Skeletal muscle cell (primary cell): ENCODE measurements around the gene NR1H3.
"Not testable (repeated sequence)": the region's sequence is repeated elsewhere in the genome, so short reads cannot be mapped to it uniquely, and the experiment has no call there.

Experiments
- DNase-seq: peaks from one replicate; pipeline ENCODE4 v3.0.0-alpha.2; 2010; ENCODE audit warnings: low read depth
- H3K4me3 ChIP-seq: 2 replicates; pipeline ENCODE4 v1.5.1; 2011; ENCODE audit warnings: low read depth, mild to moderate bottlenecking, control low read depth, low read length, moderate library complexity

NR1H3 gene

GRCh38 chr11:47257517-47258316 lies at the start of gene NR1H3:
TSS of gene NR1H3 (plus strand) at chr11:47257996. CDS start at chr11:47259217, 1,221 bp downstream.
- H3K4me3 ChIP-seq = peak within 1 kb of the TSS; percentile 33
- DNase-seq = peak; percentile 36

GRCh38 chr11:47208008-47208552 lies 49.7 kb upstream of the NR1H3 start:
- H3K4me3 ChIP-seq, DNase-seq: not testable (repeated sequence)

GRCh38 chr11:47208628-47209027 lies 49.2 kb upstream of the NR1H3 start:
- DNase-seq = no peak
- H3K4me3 ChIP-seq = no peak overlapping the region

GRCh38 chr11:47212938-47213337 lies 44.9 kb upstream of the NR1H3 start:
- H3K4me3 ChIP-seq = no peak overlapping the region
- DNase-seq = no peak

- H3K4me3 ChIP-seq = peak overlapping the region; percentile 68
- no peak for DNase-seq
Observed at GRCh38 chr11:47213950-47214565, 43.7 kb upstream of the NR1H3 start.

GRCh38 chr11:47215366-47215910 lies 42.4 kb upstream of the NR1H3 start:
- no peak for DNase-seq
- peak overlapping the region; percentile 68 for H3K4me3 ChIP-seq

- peak; percentile 45 for DNase-seq
- H3K4me3 ChIP-seq = peak overlapping the region; percentile 68
Observed at GRCh38 chr11:47216121-47216798, 41.5 kb upstream of the NR1H3 start.

GRCh38 chr11:47220401-47220821 lies 37.4 kb upstream of the NR1H3 start:
- DNase-seq = peak; percentile 53
- H3K4me3 ChIP-seq = no peak overlapping the region

GRCh38 chr11:47222696-47223095 lies 35.1 kb upstream of the NR1H3 start:
- DNase-seq = no peak
- no peak overlapping the region for H3K4me3 ChIP-seq

GRCh38 chr11:47225552-47226400 lies 32.0 kb upstream of the NR1H3 start:
- DNase-seq = no peak
- no peak overlapping the region for H3K4me3 ChIP-seq

GRCh38 chr11:47229161-47229560 lies 28.6 kb upstream of the NR1H3 start:
- DNase-seq = no peak
- H3K4me3 ChIP-seq = no peak overlapping the region

GRCh38 chr11:47233051-47233450 lies 24.7 kb upstream of the NR1H3 start:
- DNase-seq = no peak
- H3K4me3 ChIP-seq = no peak overlapping the region

GRCh38 chr11:47233989-47234668 lies 23.7 kb upstream of the NR1H3 start:
- no peak overlapping the region for H3K4me3 ChIP-seq
- DNase-seq = no peak

GRCh38 chr11:47234669-47235100 lies 23.1 kb upstream of the NR1H3 start:
- no peak for DNase-seq
- H3K4me3 ChIP-seq = no peak overlapping the region

GRCh38 chr11:47235163-47235562 lies 22.6 kb upstream of the NR1H3 start:
- DNase-seq = no peak
- no peak overlapping the region for H3K4me3 ChIP-seq

- H3K4me3 ChIP-seq = no peak overlapping the region
- DNase-seq = peak; percentile 46
Observed at GRCh38 chr11:47236482-47236881, 21.3 kb upstream of the NR1H3 start.

- H3K4me3 ChIP-seq = no peak overlapping the region
- no peak for DNase-seq
Observed at GRCh38 chr11:47239852-47240251, 17.9 kb upstream of the NR1H3 start.

GRCh38 chr11:47241841-47242301 lies 15.9 kb upstream of the NR1H3 start:
- H3K4me3 ChIP-seq = no peak overlapping the region
- DNase-seq = no peak
